Astrocyte of the spinal cord (primary cell): ENCODE measurements around the gene CRACR2B.
A peak's percentile ranks its signal among the peaks of the same experiment; 100 is the strongest.

ENCODE experiments used
- DNase-seq: peaks from one replicate; pipeline ENCODE4 v3.0.0; 2011; ENCODE audit warnings: low read depth, low spot score
- H3K4me3 ChIP-seq: 2 replicates; pipeline ENCODE4 v1.5.1; 2011; ENCODE audit warnings: low read depth, mild to moderate bottlenecking, low read length, moderate library complexity
- CTCF ChIP-seq: IDR thresholded peaks from 2 replicates; pipeline ENCODE4 v1.5.1; 2012; ENCODE audit warnings: low read depth, mild to moderate bottlenecking, low read length, inconsistent platforms
- in situ Hi-C: cut with HindIII; loops from 2 replicates; pipeline ENCODE4 v1.10.0; 2017; ENCODE audit warnings: low sequenced_read_pairs

CRACR2B gene

DNA sequence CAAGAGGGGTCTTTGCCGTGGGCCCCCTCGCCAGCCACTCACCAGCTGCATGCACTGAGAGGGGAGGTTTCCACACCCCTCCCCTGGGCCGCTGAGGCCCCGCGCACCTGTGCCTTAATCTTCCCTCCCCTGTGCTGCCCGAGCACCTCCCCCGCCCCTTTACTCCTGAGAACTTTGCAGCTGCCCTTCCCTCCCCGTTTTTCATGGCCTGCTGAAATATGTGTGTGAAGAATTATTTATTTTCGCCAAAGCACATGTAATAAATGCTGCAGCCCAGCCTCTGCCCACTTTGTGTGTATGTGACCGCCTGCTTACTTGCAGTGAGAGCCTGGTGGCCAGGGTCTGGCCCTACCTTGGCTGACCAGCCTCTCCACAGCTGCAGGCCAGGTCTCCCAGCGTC, 2.8 kb upstream of the CRACR2B start:
- H3K4me3 ChIP-seq = no peak overlapping the region
- no peak for DNase-seq
- in situ Hi-C loops = no loop called here
- TF ChIP-seq CTCF = no peak

- no peak for TF ChIP-seq CTCF
These were observed 2.1 kb upstream of the CRACR2B start for GRCh38 chr11:825366-826226.

DNA sequence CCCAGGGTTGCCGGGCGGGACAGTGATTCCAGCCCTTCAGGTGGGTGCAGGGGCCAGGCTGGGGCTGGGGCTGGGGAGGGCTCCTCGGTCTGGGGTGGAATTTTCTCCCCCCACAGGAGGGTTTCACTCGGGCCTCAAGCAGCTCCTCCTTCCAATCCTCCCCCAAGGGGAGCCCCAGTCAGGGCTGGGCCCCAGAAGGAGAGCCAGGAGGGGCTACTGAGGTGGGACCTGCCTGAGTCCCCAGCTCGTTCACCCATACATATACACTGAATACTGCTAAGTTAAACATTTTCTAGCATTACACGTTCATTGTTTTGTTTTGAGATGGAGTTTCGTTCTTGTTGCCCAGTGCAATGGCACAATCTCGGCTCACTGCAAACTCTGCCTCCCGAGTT, 1.5 kb upstream of the CRACR2B start:
- TF ChIP-seq CTCF = no peak
- DNase-seq = no peak
- in situ Hi-C loops = no loop called here
- H3K4me3 ChIP-seq = no peak overlapping the region

More at GRCh38 chr11:825366-826226, 2.1 kb upstream of the CRACR2B start:
- in situ Hi-C loops = no loop called here
- no peak overlapping the region for H3K4me3 ChIP-seq
- no peak for DNase-seq

- DNase-seq = no peak
- TF ChIP-seq CTCF = no peak
- in situ Hi-C loops = no loop called here
- H3K4me3 ChIP-seq = peak overlapping the region; percentile 15
These were observed 928 bp upstream of the CRACR2B start for GRCh38 chr11:826836-827145.

- no peak for TF ChIP-seq CTCF
- H3K4me3 ChIP-seq = no peak overlapping the region
These were observed 398 bp upstream of the CRACR2B start for GRCh38 chr11:827146-827896.

DNA sequence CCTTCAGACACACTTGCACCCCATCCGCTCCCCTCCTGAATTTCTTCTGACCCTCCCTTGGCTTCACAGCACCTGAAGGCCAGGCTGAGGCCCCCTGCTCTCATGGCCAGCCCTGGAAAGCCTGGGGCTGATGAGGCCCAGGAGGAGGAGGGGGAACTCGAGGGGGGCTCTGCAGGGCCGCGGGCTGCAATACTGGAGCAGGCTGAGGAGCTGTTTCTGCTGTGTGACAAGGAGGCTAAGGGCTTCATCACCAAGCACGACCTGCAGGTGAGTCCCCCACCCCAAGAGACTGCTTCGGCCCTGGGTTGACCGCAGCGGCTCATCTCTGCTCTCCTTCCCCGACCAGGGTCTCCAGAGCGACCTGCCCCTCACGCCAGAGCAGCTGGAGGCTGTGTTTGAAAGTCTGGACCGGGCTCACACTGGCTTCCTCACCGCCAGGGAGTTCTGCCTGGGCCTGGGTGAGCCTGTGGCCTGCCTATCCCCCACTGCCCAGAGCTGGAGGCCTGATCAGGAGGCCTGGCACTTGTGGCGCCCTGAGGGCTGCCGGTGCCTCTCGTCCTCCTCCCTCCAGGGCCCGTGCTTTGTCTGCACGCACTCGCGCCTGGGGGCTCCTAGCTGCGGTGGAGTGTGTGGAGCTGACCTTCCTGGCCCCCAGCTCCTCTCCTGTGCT, 922 bp downstream of the CRACR2B start:
- in situ Hi-C loops = no loop called here
- no peak for DNase-seq
- no peak for TF ChIP-seq CTCF
- no peak overlapping the region for H3K4me3 ChIP-seq

More at GRCh38 chr11:827146-827896, 398 bp upstream of the CRACR2B start:
- no peak for DNase-seq
- in situ Hi-C loops = no loop called here
